DND-41 (cell line): ENCODE results near the gene ZBTB39.

Source experiments
- ATAC-seq: fragments of 200-7000 bp; cut with Tn5 transposase; 3 replicates; pipeline ENCODE4 v1.9.1; 2021; ENCODE audit warnings: low read depth; ENCODE audit not compliant: insufficient read depth
- DNase-seq: peaks from one replicate; pipeline ENCODE4 v3.0.0-alpha.2; 2020
- H2AFZ ChIP-seq: 2 replicates; pipeline ENCODE4 v1.6.0; 2012; ENCODE audit warnings: low read depth, low read length
- H3K27ac ChIP-seq: 2 replicates; pipeline ENCODE4 v1.5.1; 2012; ENCODE audit warnings: low read length, inconsistent platforms
- H3K27me3 ChIP-seq: fragments of 200-600 bp; sonication (generic); 2 replicates; pipeline ENCODE4 v1.6.0; 2012; ENCODE audit warnings: low read length, mild to moderate bottlenecking, inconsistent platforms; ENCODE audit not compliant: insufficient read depth, poor library complexity
- H3K36me3 ChIP-seq: 2 replicates; pipeline ENCODE4 v1.5.1; 2012; ENCODE audit warnings: low read length, inconsistent platforms; ENCODE audit not compliant: insufficient read depth
- H3K4me1 ChIP-seq: 2 replicates; pipeline ENCODE4 v1.5.1; 2012; ENCODE audit warnings: mild to moderate bottlenecking, low read length; ENCODE audit not compliant: insufficient read depth
- H3K4me2 ChIP-seq: 2 replicates; pipeline ENCODE4 v1.6.0; 2012; ENCODE audit warnings: mild to moderate bottlenecking, moderate library complexity, low read length, inconsistent platforms; ENCODE audit not compliant: insufficient read depth
- H3K4me3 ChIP-seq, 2 experiments: fragments of 200-600 bp in 1 of 2; shearing (Covaris generic) in 1 of 2; 2 replicates each; pipeline ENCODE4 v1.5.1; 2012 to 2016; ENCODE audit warnings: inconsistent platforms in 2 of 2, low read length in 2 of 2, mild to moderate bottlenecking in 2 of 2, low read depth in 1 of 2, moderate library complexity in 1 of 2
- H3K79me2 ChIP-seq: 2 replicates; pipeline ENCODE4 v1.6.0; 2012; ENCODE audit warnings: low read length, inconsistent platforms; ENCODE audit not compliant: insufficient read depth
- H3K9ac ChIP-seq: 2 replicates; pipeline ENCODE4 v1.6.0; 2012; ENCODE audit warnings: low read depth, mild to moderate bottlenecking, inconsistent platforms, low read length, moderate library complexity
- H3K9me3 ChIP-seq: 2 replicates; pipeline ENCODE4 v1.5.1; 2012; ENCODE audit warnings: low read length, moderate library complexity, mild to moderate bottlenecking, inconsistent platforms; ENCODE audit not compliant: insufficient read depth, severe bottlenecking
- H4K20me1 ChIP-seq: 2 replicates; pipeline ENCODE4 v1.6.0; 2012; ENCODE audit warnings: low read length; ENCODE audit not compliant: insufficient read depth
- EZH2 ChIP-seq: IDR thresholded peaks from 3 replicates; pipeline ENCODE4 v1.6.1; 2012; ENCODE audit warnings: borderline replicate concordance, low read depth, mild to moderate bottlenecking, moderate library complexity, low read length, inconsistent platforms; ENCODE audit not compliant: severe bottlenecking
- TF ChIP-seq, protein P1 (sequence below): IDR thresholded peaks from 2 replicates; pipeline ENCODE4 v1.5.1; 2012; ENCODE audit warnings: borderline replicate concordance, low read length, moderate library complexity, mild to moderate bottlenecking; ENCODE audit not compliant: poor library complexity, severe bottlenecking; ENCODE audit errors: extremely low read depth

ZBTB39 gene

DNA sequence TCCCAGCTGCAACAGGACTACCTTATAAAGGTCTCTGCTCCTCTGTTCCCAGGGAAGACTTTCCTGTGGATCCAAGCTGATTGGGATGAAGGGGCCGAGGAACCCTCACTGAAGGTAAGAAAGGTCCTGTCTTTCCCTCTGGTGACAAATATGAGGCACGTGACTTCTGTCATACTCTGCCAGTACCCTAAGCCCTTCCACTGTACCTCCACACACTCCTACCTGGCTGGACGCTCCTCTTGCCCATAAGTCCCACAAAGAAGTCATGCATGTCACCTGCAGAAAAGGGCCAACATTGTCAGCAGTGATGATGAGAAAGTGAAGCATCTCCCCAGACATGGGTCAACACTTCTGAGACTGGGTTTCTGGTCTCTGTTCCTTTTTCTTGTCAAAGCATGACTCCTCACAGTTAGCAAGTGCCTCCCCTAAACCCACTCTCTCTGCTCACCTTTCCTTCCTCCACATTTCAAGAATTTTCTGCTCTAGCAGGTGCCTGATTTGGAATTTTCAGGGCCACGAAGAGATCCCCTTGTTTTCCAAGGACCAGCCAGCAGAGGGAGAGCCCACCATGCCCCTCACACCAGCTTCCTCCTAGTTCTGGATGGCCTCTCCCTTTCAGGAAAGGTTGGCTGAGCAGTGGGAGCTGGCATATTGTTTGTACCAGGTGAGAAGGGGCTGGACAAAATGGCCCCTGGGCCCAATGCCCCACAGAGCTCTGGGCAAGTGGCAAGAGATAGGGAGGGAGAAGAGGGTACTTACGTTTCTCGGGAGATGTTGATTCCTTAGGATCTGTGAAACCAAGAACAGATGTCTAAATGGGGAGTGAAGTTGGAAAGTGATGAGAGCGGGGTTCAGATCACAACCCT, 6.5 kb upstream of the ZBTB39 start:
- H3K4me3 ChIP-seq, result no peak overlapping the region
- ATAC-seq (no peak), DNase-seq (no peak)
- H4K20me1 ChIP-seq, result no peaks in the 10 kb centered on the region
- no peak overlapping the region for H3K27ac ChIP-seq
- peaks cover 15% of the 10 kb centered on the region for H3K27me3 ChIP-seq
- H3K9ac ChIP-seq, result no peak overlapping the region
- H3K36me3 ChIP-seq, result no peaks in the 10 kb centered on the region
- no peak overlapping the region for H3K4me2 ChIP-seq
- H3K4me1 ChIP-seq, result no peaks in the 10 kb centered on the region
- no peak for TF ChIP-seq EZH2
- TF ChIP-seq, protein P1, sequence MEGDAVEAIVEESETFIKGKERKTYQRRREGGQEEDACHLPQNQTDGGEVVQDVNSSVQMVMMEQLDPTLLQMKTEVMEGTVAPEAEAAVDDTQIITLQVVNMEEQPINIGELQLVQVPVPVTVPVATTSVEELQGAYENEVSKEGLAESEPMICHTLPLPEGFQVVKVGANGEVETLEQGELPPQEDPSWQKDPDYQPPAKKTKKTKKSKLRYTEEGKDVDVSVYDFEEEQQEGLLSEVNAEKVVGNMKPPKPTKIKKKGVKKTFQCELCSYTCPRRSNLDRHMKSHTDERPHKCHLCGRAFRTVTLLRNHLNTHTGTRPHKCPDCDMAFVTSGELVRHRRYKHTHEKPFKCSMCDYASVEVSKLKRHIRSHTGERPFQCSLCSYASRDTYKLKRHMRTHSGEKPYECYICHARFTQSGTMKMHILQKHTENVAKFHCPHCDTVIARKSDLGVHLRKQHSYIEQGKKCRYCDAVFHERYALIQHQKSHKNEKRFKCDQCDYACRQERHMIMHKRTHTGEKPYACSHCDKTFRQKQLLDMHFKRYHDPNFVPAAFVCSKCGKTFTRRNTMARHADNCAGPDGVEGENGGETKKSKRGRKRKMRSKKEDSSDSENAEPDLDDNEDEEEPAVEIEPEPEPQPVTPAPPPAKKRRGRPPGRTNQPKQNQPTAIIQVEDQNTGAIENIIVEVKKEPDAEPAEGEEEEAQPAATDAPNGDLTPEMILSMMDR, result peak; percentile 13
- H2AFZ ChIP-seq, result no peak overlapping the region
- H3K79me2 ChIP-seq, result no peaks in the 10 kb centered on the region
- H3K9me3 ChIP-seq, result no peaks in the 10 kb centered on the region

DNA sequence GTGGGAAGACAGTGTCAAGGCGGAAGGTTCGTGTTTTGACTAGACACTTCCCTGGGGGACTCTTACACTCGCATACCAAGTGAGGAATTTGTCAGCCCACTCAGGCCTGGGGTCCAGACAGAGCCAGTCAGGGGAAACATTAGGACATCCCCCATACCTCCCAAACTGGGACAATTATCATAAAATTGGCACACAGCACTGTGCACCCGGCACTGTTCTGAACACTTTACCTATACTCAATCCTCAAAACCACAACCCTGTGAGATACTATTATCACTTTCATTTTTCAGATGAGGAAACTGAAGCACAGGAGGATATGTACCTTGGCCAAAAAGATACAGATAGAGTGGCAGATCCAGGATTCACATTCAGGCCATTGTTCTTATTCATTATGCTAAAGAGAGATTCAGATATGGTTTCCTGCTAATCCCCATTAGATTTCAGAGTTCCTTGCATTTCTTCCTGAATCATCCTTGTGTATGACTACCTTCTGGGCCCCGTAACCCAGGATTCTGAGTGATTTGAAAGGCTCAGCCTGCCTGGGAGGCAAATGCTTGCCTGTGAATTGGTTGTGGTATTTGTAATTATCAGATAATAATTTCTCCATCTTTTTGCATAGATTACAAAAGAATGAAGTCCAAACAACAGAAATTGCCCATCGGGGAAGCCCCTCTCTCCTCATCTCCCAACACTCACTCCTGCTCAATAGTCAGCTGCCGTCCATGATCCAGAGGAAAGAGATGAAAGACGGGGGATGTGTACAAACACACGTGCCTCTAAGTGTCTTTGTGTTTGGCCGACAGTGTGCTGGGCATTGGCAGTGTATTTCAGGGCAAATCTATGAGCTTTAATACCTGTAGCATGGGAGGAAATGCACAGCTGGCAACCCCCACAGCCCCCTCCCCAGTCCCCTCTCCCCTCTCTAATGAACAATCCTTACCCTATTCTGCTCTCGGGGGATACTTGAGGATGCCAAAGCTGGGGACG, 5.4 kb upstream of the ZBTB39 start:
- H4K20me1 ChIP-seq, result no peaks in the 10 kb centered on the region
- H3K4me2 ChIP-seq, result no peak overlapping the region
- TF ChIP-seq EZH2, result no peak
- TF ChIP-seq, protein P1, result no peak
- ATAC-seq (no peak), DNase-seq (no peak)
- no peaks in the 10 kb centered on the region for H3K79me2 ChIP-seq
- no peaks in the 10 kb centered on the region for H3K36me3 ChIP-seq
- H3K9ac ChIP-seq, result no peak overlapping the region
- H3K4me1 ChIP-seq, result peaks cover 3% of the 10 kb centered on the region
- no peak overlapping the region for H3K27ac ChIP-seq
- H3K9me3 ChIP-seq, result no peaks in the 10 kb centered on the region
- no peak overlapping the region for H3K4me3 ChIP-seq
- H2AFZ ChIP-seq, result no peak overlapping the region
- peaks cover 15% of the 10 kb centered on the region for H3K27me3 ChIP-seq

DNA sequence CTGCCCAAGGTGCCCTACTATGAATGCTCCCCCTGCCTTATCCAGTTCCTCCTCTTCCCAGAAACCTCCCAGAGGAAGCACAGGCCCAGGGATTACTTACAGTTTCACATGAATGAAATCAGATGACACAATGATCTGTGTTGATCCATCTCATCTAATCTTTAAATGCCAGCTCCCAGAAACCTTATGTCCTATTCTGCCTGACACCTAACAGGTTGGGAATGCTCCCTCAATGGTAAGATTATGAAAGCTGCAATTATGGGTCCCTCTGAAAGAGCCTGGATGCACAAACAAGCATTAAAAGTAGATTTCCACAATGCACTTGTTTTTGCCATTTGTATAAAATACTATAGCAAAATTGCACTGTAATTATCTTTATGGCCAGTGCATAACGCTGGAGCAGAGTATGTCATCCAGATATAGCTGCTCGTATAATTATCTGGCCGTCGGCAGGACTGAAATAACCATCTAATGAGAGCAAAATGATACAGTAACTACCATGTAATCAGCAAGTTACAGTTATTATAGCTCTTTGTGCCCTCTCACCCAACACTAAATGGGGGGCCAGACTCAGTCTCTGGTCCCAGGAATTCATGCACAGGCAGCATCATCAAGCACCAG, 4.4 kb upstream of the ZBTB39 start:
- TF ChIP-seq, protein P1, result no peak
- no peak for TF ChIP-seq EZH2
- H3K36me3 ChIP-seq, result no peaks in the 10 kb centered on the region
- peaks cover 13% of the 10 kb centered on the region for H3K27me3 ChIP-seq
- ATAC-seq (no peak), DNase-seq (no peak)
- no peak overlapping the region for H3K4me2 ChIP-seq
- no peaks in the 10 kb centered on the region for H4K20me1 ChIP-seq
- H3K9ac ChIP-seq, result no peak overlapping the region
- no peaks in the 10 kb centered on the region for H3K9me3 ChIP-seq
- H3K79me2 ChIP-seq, result peaks cover 4% of the 10 kb centered on the region
- H3K4me1 ChIP-seq, result peaks cover 6% of the 10 kb centered on the region
- H2AFZ ChIP-seq, result no peak overlapping the region
- no peak overlapping the region for H3K4me3 ChIP-seq
- no peak overlapping the region for H3K27ac ChIP-seq
